ENCODE results near the gene HOMER2. TPM values are rescaled to one million over a fixed set of nuclear protein-coding genes. Genes with fewer than 3 reads are reported as not detected.

The HOMER2 gene
- total and polyA plus RNA-seq, 9 of the 15 experiments (the other 6 are each of a cell fraction or from before 2014, with no cell fraction given) = 0.13 to 0.47 (median 0.29) TPM; not detected in 1

GRCh38 chr15:82809308-82810060, 143.0 kb downstream of the HOMER2 start, which contains the start of gene WHAMM (continued):
- TF ChIP-seq THAP12 (CRISPR knock-in tag; IDR thresholded peaks at IDR 0.05) (peak; percentile 63; the same call in 1 of the 2 replicates), ARID3A (IDR thresholded peaks at IDR 0.05; ENCODE audit: borderline replicate concordance, low read depth, low read length) (no peak), L3MBTL2 (IDR thresholded peaks at IDR 0.05) (peak; percentile 78), CHD7 (IDR thresholded peaks at IDR 0.05; ENCODE audit: low read depth, low read length) (no peak), ETS1 (conservative IDR thresholded peaks at IDR 0.05; ENCODE audit: control insufficient read depth, low read depth, low read length) (peak; percentile 46; the same call in 1 of the 2 replicates), RBM22 (IDR thresholded peaks at IDR 0.05; ENCODE audit: low read depth, low read length, poor library complexity, severe bottlenecking) (no peak)

All from K562 (cell line).